Caco-2 (cell line): ENCODE measurements around the gene PACSIN2. TPM values are rescaled to one million over a fixed set of nuclear protein-coding genes. Genes with fewer than 3 reads are reported as not detected.

Experiments
- BruUV-seq: library from RNA; stranded (reverse); fragments of 400-500 nt; replicated peaks from 2 replicates; lab custom pipeline; 2021; lab: Mats Ljungman, UMichigan
- CTCF ChIA-PET: fragments of 300-600 bp; sonication (Branson Sonifier 250); formaldehyde crosslinking; loops from one replicate; lab custom pipeline; 2022; ENCODE audit warnings: antibody characterized with exemption; lab: Charles Lee
- POLR2A ChIA-PET: fragments of 300-600 bp; sonication (Branson Sonifier 250); formaldehyde crosslinking; loops from one replicate; lab custom pipeline; 2022; ENCODE audit warnings: antibody characterized with exemption; lab: Charles Lee
- DNase-seq, 2 experiments: peaks; one replicate each; pipeline versions ENCODE4 v3.0.0 to v3.0.0-alpha.2; 2020 to 2022
- H3K27me3 ChIP-seq: replicated peaks from 2 replicates; pipeline ENCODE4 v1.6.0; 2011; ENCODE audit warnings: low read length; ENCODE audit not compliant: control insufficient read depth, insufficient read depth
- H3K36me3 ChIP-seq: 2 replicates; pipeline ENCODE4 v1.5.1; 2011; ENCODE audit warnings: low read length; ENCODE audit not compliant: control insufficient read depth, insufficient read depth
- H3K4me1 ChIP-seq: fragments of 250-450 bp; sonication (Bioruptor Pico); 2 replicates; pipeline ENCODE4 v1.5.1; 2020; ENCODE audit warnings: mild to moderate bottlenecking
- H3K4me3 ChIP-seq: 2 replicates; pipeline ENCODE4 v1.5.1; 2011; ENCODE audit warnings: low read depth, mild to moderate bottlenecking, control low read depth, low read length
- H3K9me3 ChIP-seq: fragments of 250-450 bp; sonication (Bioruptor Pico); 2 replicates; pipeline ENCODE4 v1.5.1; 2020; ENCODE audit warnings: mild to moderate bottlenecking, moderate library complexity
- H3K27ac Mint-ChIP-seq: one replicate; pipeline ENCODE4 v1.8.0; 2022; ENCODE audit warnings: mixed read lengths; ENCODE audit not compliant: unreplicated experiment
- H3K27me3 Mint-ChIP-seq: one replicate; pipeline ENCODE4 v1.8.0; 2022; ENCODE audit warnings: mixed read lengths; ENCODE audit not compliant: insufficient read depth, unreplicated experiment
- H3K36me3 Mint-ChIP-seq: one replicate; pipeline ENCODE4 v1.8.0; 2022; ENCODE audit warnings: mild to moderate bottlenecking, mixed read lengths; ENCODE audit not compliant: insufficient read depth, unreplicated experiment
- H3K4me1 Mint-ChIP-seq: one replicate; pipeline ENCODE4 v1.8.0; 2022; ENCODE audit warnings: low read depth, mixed read lengths; ENCODE audit not compliant: unreplicated experiment
- H3K4me3 Mint-ChIP-seq: one replicate; pipeline ENCODE4 v1.8.0; 2022; ENCODE audit warnings: mild to moderate bottlenecking, moderate library complexity, mixed read lengths; ENCODE audit not compliant: unreplicated experiment
- H3K9me3 Mint-ChIP-seq: one replicate; pipeline ENCODE4 v1.8.0; 2022; ENCODE audit warnings: mixed read lengths; ENCODE audit not compliant: unreplicated experiment
- CTCF ChIP-seq, 2 experiments: fragments of 200-600 bp in 1 of 2; IDR thresholded peaks; 1 replicate in 1 of 2; 2 replicates in 1 of 2; pipeline versions ENCODE4 v1.5.1 to v1.8.0; 2011 to 2022; ENCODE audit warnings: antibody characterized with exemption in 1 of 2, control low read depth in 1 of 2, inconsistent platforms in 1 of 2, low read depth in 1 of 2, low read length in 1 of 2, mild to moderate bottlenecking in 1 of 2, moderate library complexity in 1 of 2; ENCODE audit not compliant: insufficient read depth in 1 of 2, severe bottlenecking in 1 of 2, unreplicated experiment in 1 of 2
- intact Hi-C: fragments of 100-400 bp; cut with micrococcal nuclease; formaldehyde crosslinking; loops from one replicate; pipeline ENCODE4 v1.10.0; 2022; ENCODE audit not compliant: unreplicated experiment
- total RNA-seq: library from RNA; stranded (reverse); gene quantifications from 2 replicates; pipeline ENCODE4 v1.2.3, GENCODE V29; 2022

PACSIN2 gene
- total RNA-seq, 1 experiment from 2014 or later = 122 TPM

- intact Hi-C loops = no loop called here
- TF ChIP-seq CTCF (IDR thresholded peaks at IDR 0.05; ENCODE audit: insufficient read depth in 1 of 2, low read depth in 1 of 2, low read length in 1 of 2, severe bottlenecking in 1 of 2, unreplicated experiment in 1 of 2) = no peak
- H3K27ac Mint-ChIP-seq = no peak overlapping the region
- Histone ChIP-seq H3K4me1 (no peaks in the 10 kb centered on the region), H3K4me3 (no peak overlapping the region), H3K36me3 (no peaks in the 10 kb centered on the region; the same call in 1 of the 2 replicates), H3K27me3 (no peaks in the 10 kb centered on the region), H3K9me3 (no peaks in the 10 kb centered on the region)
- BruUV-seq = no TSS peak
- no peak for DNase-seq
- H3K9me3 Mint-ChIP-seq = no peaks in the 10 kb centered on the region
- H3K4me3 Mint-ChIP-seq = no peak overlapping the region
- POLR2A ChIA-PET = no interaction called here
- H3K4me1 Mint-ChIP-seq = no peaks in the 10 kb centered on the region
- CTCF ChIA-PET = no interaction called here
- no peaks in the 10 kb centered on the region for H3K27me3 Mint-ChIP-seq
- H3K36me3 Mint-ChIP-seq = peaks cover 40% of the 10 kb centered on the region
Measured at GRCh38 chr22:42833104-42833503, 181.8 kb downstream of the PACSIN2 start.

GRCh38 chr22:42831712-42832111 lies 183.2 kb downstream of the PACSIN2 start:
- Mint-ChIP-seq H3K27me3 (no peaks in the 10 kb centered on the region), H3K4me1 (no peaks in the 10 kb centered on the region), H3K27ac (no peak overlapping the region), H3K9me3 (no peaks in the 10 kb centered on the region), H3K4me3 (no peak overlapping the region), H3K36me3 (peaks cover 47% of the 10 kb centered on the region)
- Histone ChIP-seq H3K4me1 (no peaks in the 10 kb centered on the region), H3K27me3 (no peaks in the 10 kb centered on the region), H3K4me3 (no peak overlapping the region), H3K9me3 (no peaks in the 10 kb centered on the region), H3K36me3 (no peaks in the 10 kb centered on the region; the same call in 1 of the 2 replicates)
- CTCF ChIA-PET = no interaction called here
- intact Hi-C loops = no loop called here
- no TSS peak for BruUV-seq
- no peak for DNase-seq
- no peak for TF ChIP-seq CTCF (IDR thresholded peaks at IDR 0.05; ENCODE audit: insufficient read depth in 1 of 2, low read depth in 1 of 2, low read length in 1 of 2, severe bottlenecking in 1 of 2, unreplicated experiment in 1 of 2)
- POLR2A ChIA-PET = no interaction called here

- BruUV-seq = no TSS peak
- intact Hi-C loops = no loop called here
- Histone ChIP-seq H3K36me3 (no peaks in the 10 kb centered on the region; the same call in 1 of the 2 replicates), H3K9me3 (no peaks in the 10 kb centered on the region), H3K4me1 (no peaks in the 10 kb centered on the region), H3K27me3 (no peaks in the 10 kb centered on the region), H3K4me3 (no peak overlapping the region)
- no peak overlapping the region for H3K4me3 Mint-ChIP-seq
- H3K27ac Mint-ChIP-seq = no peak overlapping the region
- no peak for DNase-seq
- no peaks in the 10 kb centered on the region for H3K4me1 Mint-ChIP-seq
- no peak for TF ChIP-seq CTCF (IDR thresholded peaks at IDR 0.05; ENCODE audit: insufficient read depth in 1 of 2, low read depth in 1 of 2, low read length in 1 of 2, severe bottlenecking in 1 of 2, unreplicated experiment in 1 of 2)
- no peaks in the 10 kb centered on the region for H3K9me3 Mint-ChIP-seq
- ChIA-PET POLR2A (no interaction called here), CTCF (no interaction called here)
- no peaks in the 10 kb centered on the region for H3K27me3 Mint-ChIP-seq
- H3K36me3 Mint-ChIP-seq = peaks cover 52% of the 10 kb centered on the region
Measured at GRCh38 chr22:42830161-42830560, 184.8 kb downstream of the PACSIN2 start.
